ENCODE data around the gene DNAAF1.
A peak's percentile ranks its signal among the peaks of the same experiment; 100 is the strongest.

DNAAF1 gene

GRCh38 chr16:84161801-84162200, 16.7 kb downstream of the DNAAF1 start:
- no peak for DNase-seq

DNA sequence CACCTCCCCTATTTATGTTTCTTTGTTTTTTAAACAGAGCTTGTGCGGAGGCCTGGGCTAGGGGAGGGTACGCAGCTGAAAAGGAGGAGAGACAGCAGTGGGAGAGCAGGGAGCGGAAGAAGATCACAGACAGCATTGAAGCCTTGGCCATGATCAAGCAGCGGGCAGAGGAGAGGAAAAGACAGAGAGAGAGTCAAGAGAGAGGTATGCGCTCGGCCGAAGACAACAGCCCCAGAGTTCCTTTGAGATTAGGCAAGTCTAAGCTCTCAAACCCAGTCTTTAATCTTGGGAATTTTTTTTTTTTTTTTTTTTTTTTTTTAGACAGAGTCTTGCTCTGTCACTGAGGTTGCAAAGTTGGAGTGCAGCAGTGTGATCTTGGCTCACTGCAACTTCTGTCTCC, 20.6 kb downstream of the DNAAF1 start:
- no peak for DNase-seq

GRCh38 chr16:84166796-84167695, 21.9 kb downstream of the DNAAF1 start:
- no peak for DNase-seq

- DNase-seq: no peak
These were observed 24.7 kb downstream of the DNAAF1 start for GRCh38 chr16:84169765-84170310.

DNA sequence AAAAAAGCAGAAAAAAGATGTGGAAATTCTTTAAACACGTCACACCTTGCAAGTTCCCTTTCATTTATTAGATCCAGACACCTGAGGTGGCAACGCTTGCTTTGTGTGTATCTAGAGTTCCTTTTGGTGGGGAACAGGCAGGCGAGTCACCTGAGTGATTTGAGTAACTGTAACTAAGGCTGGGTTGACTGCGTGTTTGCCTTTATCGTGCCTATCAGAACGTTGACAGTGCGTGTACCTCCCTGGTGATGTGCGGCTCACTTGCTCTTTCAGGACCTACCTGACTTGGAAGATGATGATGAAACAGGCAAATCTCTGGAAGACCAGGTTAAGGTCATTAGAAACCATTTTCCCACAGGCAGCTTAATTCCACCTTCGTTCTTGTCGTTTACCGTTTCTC, 29.3 kb downstream of the DNAAF1 start:
- DNase-seq: no peak

- peak; percentile 55 for DNase-seq
These were observed 30.4 kb downstream of the DNAAF1 start for GRCh38 chr16:84175350-84176081.

DNA sequence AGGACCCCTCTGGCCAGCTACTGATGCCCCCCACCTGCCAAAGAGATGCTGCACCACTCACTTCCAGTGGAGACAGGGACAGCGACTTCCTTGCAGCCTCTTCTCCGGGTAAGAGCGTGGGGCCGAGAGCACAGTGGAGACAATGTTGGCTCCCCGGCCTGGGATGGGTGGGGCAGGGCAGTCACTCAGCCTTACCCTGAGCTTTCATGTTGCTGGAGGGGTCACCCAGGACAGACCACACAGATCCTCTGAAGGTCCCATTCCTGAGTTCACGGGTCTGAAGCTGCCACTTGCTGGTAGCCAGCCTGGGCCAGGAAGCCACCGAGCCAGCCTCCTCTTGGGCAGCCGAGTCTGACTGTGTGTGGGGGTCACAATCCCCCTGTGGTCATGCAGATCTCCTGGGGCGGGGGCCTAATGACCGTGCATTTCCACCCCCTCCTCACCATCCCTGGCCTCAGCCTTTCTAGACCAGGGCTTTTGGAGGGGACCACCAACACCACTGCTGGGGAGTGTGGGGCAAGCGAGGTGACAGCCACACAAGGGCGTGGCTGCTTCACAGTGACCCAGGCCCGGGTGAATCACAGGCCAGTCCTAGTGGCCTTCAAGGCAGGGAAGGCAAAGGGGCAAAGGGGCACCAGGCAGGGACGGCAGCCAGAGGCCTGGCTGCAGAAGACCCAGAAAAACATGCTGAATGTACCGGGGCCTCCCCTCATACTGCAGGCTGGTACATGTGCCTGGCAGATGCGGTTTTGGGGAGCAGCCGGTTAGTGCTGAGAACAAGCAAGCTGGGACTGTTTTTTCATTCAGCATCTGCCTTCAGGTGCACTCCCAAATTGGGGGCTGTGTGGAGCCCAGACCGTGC, 31.3 kb downstream of the DNAAF1 start:
- no peak for DNase-seq

- DNase-seq: no peak
These were observed 32.6 kb downstream of the DNAAF1 start for GRCh38 chr16:84177741-84178073.

DNA sequence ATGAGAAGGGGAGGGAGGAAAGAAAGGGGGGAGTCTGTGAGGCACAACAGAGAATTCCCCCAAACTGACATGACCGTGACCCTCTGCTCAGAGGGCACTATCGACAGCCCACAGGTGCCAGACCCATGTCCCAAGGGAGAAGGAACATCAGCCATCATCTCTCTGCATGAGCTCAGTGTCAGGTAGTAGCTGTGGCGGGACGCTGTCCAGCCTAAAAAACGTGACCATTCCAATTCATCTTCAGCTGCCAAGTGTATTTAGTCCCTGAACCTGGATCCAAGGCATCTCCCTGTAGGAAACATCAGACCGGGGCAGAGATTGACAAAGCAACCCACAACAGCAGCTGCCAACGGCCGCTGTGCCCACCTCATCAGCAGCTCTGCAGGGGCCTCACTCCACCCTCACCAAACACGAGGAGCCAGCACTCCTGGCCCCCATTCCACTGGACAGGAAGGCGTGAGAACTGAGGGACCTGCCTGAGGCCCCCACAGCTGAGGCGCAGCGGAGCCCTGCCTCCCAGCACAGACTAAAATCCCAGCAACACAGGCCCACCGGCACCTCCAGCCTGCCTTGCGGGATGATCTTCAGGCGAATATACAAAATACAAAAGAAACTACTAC, 33.1 kb downstream of the DNAAF1 start:
- DNase-seq: no peak

- DNase-seq: no peak
These were observed 33.9 kb downstream of the DNAAF1 start for GRCh38 chr16:84178892-84179611.

- no peak for DNase-seq
These were observed 34.7 kb downstream of the DNAAF1 start for GRCh38 chr16:84179612-84180320.

DNA sequence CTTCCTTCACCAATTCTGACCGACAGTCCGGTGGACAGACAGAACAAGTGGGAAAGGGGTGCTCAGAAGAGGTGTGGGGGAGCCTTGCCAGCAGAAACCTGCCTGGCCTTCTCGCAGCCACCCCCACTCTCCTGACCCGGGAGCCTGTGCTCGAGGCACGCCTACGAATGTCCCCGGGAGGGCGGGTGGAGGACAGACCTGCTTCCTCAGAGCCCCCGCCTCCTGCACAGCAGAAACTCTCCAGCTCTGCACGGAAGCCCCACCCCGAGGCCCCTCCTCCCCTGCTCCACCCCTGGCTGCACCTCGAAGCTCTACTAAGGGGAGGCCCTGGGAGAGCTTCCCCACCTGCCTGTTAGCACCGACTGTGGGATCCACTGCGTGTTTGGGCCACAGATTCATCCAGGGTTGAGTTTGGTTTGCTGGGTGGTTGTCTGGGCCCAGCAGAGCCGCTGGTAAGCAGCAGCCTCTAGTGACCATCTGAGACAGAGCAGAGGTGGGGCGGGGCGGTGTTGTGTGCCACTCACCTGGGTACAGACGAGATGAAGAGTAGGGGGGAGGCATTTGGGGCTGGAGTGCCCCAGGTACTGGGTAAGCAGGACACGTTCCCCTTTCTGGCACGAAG, 35.5 kb downstream of the DNAAF1 start:
- no peak for DNase-seq

DNA sequence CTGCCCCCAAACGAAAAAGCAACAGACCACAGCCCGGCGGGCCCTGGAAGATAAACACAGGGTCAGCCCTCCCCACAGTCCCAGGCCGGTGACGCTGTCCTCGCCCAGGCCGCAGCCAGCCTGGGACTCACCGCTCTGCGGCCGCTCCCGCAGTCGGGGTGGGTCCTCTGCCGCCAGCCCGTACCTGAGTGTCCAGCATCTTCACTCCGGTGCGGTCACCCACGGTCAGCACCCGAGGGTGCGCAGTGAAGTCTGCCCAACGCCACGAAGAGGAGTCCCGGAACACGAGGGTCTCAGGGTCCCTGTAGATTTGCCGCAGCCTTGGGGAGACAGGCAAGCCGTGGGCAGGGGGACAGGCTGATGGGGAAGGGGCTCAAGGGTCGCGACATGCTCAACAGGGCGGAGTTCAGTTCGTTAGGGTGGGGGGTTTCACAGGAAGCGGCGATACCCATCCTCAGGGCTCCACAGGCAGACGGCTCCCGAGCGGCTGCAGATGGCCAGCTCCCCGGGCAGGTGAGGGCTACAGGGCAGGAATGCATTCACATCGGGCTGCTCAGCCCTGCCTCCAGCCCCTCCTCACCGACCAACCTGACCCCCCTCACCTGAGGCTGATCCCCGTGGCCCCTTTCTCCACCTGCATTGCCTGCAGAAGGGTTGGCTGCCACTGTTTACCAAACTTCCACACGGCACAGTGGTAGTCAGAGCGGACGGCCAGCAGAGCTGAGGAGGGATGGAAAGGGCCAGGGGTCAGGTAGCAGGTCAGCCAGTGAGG, 36.2 kb downstream of the DNAAF1 start:
- no peak for DNase-seq

GRCh38 chr16:84182104-84182503, 37.0 kb downstream of the DNAAF1 start:
- DNase-seq: no peak

DNA sequence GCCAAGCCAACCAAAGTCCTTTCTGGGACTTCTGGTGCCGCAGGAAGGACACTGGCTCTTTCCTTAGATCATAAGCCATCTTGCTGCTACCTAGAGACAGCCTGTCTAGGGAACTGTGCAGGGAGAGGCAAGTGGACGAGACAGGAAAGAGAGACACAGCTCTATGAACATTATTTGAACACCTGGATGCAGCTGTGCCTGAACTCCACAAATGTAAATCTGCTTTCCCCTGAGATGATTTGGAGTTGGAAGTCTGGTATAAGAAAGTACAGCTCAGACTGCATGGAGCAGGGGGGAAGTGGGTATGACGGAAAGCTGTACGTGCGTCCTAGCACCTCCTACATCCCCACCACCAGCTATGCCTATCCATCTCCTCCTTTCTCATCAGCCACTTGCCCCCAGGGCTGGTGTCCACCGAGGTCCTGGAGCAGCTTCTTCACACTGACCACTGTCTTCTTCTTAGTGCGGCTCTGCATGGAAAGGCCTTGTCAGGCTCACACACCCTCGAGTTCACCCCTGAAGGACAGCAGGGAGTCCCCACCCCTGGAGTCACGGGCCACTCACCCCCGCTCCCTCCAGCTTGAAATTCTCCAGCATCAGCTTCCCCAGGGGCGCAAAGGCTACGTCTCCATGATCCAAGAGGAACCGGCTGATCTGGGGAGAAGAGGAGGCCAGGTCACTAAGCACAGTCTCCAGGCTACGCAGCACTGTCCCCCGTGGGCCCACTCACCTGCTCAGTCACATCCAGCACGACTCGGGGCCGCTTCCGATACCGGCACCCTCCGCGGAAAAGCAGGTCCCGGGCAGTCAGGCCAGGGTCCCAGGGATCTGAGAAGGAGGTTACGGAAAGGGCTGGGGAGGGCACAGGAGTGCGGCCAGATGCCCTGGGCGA, 37.8 kb downstream of the DNAAF1 start:
- DNase-seq: no peak

DNA sequence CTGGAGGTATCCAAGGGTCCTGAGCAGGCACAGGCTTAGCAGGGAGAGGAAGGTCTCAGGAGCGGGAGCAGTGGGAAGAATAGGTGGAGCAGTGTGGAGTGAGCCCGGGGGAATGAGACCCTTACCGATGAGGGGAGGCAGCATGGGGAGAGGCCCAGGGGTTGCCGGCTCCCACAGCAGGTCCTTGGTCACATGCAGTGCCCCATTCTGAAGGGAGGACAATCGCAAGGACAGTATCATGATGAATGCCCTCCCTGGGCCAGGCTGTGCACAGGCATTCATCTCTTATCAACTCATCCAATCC, 38.4 kb downstream of the DNAAF1 start:
- no peak for DNase-seq

DNA sequence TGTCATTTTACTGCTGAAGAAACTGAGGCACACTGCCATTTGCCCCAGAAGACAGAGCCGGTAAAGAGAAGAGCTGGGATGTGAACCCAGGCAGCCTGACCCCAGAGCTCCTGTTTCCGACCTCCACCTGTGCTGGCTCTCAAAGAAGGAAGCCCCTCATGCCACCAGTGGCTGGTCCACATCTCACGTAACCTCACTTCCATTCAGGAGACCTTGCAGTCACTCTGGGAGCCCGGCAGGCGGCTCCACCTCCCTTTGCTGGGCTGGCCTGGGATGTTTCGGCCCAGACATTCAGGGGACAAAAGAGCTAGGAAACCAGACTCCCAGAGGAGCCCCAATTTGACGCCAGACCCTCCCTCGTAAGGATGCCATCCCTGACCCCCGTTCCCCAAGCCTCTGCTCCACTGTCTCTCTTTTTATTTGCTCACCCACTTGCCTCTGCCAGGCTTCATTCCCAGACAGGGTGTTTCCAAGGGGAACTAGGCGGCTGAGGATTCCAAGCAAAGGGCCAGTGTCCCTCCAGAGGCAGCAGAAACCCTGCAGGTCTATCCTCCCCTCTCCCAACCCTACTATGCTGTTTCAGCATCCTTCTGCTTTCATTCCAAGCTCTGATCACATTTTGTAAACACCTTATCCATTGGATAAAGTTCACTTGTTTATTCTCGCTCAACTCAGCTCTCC, 38.9 kb downstream of the DNAAF1 start:
- DNase-seq: peak; percentile 19

- DNase-seq: no peak
These were observed 39.7 kb downstream of the DNAAF1 start for GRCh38 chr16:84184775-84185174.

Data from NCI-H1694 (cell line).